Measurements from ENCODE around the gene SUN1. TPM values are rescaled to one million over a fixed set of nuclear protein-coding genes. Genes with fewer than 3 reads are reported as not detected.
A peak's percentile ranks its signal among the peaks of the same experiment; 100 is the strongest.

Gene SUN1
- total and polyA plus RNA-seq, 2 of the 8 experiments (the other 6 are each of a cell fraction or from before 2014, with no cell fraction given): 108 to 158 TPM

GRCh38 chr7:921581-922333 lies 89.5 kb downstream of the SUN1 start:
- Histone ChIP-seq H3K9me3 (ENCODE audit: insufficient read depth in 2 of 2, low read depth in 1 of 2, low read length in 1 of 2) (no peaks in the 10 kb centered on the region), H3K79me2 (ENCODE audit: control insufficient read depth in 1 of 2, insufficient read depth in 2 of 2, low read length in 2 of 2) (no peaks in the 10 kb centered on the region), H3K9ac (replicated peaks in 1 of 4; ENCODE audit: extremely low read depth in 1 of 4, low read depth in 3 of 4, low read length in 3 of 4) (no peak overlapping the region; a peak in 1 of 7 replicates), H3K4me1 (replicated peaks in 1 of 4; ENCODE audit: control insufficient read depth in 3 of 4, insufficient read depth in 4 of 4, low read length in 3 of 4) (peaks cover 0 to 8% (median 0%) of the 10 kb centered on the region in 4 experiments; a peak in 2 of 7 replicates), H3K18ac (ENCODE audit: extremely low read depth, low read length) (no peak overlapping the region), H4K91ac (replicated peaks; ENCODE audit: insufficient read length, low read length) (no peak overlapping the region), H3K4me2 (ENCODE audit: insufficient read depth in 1 of 2, low read depth in 2 of 2, low read length in 2 of 2) (no peak overlapping the region), H3K4ac (replicated peaks; ENCODE audit: insufficient read length, low read depth, low read length) (no peak overlapping the region), H2BK5ac (ENCODE audit: low read depth, low read length) (0 out of 2 replicates have a peak overlapping the region, but pooled peaks have one; percentile 9), H2BK120ac (replicated peaks; ENCODE audit: low read depth, low read length) (no peak overlapping the region), H2AFZ (ENCODE audit: low read length) (no peak overlapping the region), H2BK15ac (ENCODE audit: low read length) (no peak overlapping the region), H3K4me3 (ENCODE audit: extremely low read depth in 1 of 4, insufficient read depth in 2 of 4, low read depth in 3 of 4, low read length in 4 of 4) (no peak overlapping the region), H2AK5ac (ENCODE audit: low read depth, low read length) (no peak overlapping the region), H3K27ac (ENCODE audit: low read depth, low read length) (no peak overlapping the region), H4K8ac (ENCODE audit: extremely low read depth, insufficient read depth, low read length) (no peak overlapping the region; the same call in 1 of the 2 replicates), H4K20me1 (replicated peaks in 1 of 2; ENCODE audit: control insufficient read depth in 1 of 2, insufficient read depth in 2 of 2, low read length in 2 of 2) (no peaks in the 10 kb centered on the region), H3K56ac (replicated peaks; ENCODE audit: insufficient read length, low read depth, low read length) (no peak overlapping the region), H3K14ac (ENCODE audit: insufficient read length) (no peak overlapping the region), H3K36me3 (ENCODE audit: control insufficient read depth in 2 of 4, insufficient read depth in 4 of 4, low read length in 3 of 4) (no peaks in the 10 kb centered on the region), H3K23ac (ENCODE audit: insufficient read length) (no peak overlapping the region), H2BK12ac (ENCODE audit: low read depth, low read length) (no peak overlapping the region), H3K27me3 (replicated peaks in 1 of 4; ENCODE audit: control insufficient read depth in 3 of 4, extremely low read depth in 1 of 4, insufficient read depth in 3 of 4, low read length in 3 of 4) (no peaks in the 10 kb centered on the region), H3K79me1 (ENCODE audit: low read depth, low read length) (no peaks in the 10 kb centered on the region), H2BK20ac (ENCODE audit: low read length) (no peak overlapping the region), H3K23me2 (ENCODE audit: low read depth, low read length) (no peaks in the 10 kb centered on the region), H4K5ac (ENCODE audit: insufficient read length, low read depth, low read length) (no peak overlapping the region)
- no peak for FAIRE-seq
- DNase-seq (ENCODE audit: low read depth in 1 of 2, low spot score in 2 of 2): no peak
- CTCF ChIA-PET (ENCODE audit: partially characterized antibody): interaction anchor here (0.7 to 1.2 kb wide), 4 partner anchors 13 to 284 kb away, joined by 3 read pairs; no protein-coding TSS in a partner anchor
- POLR2A ChIA-PET (ENCODE audit: partially characterized antibody): interaction anchor here (1.8 kb wide), 1 partner anchor 9 kb away, joined by 8 read pairs; no protein-coding TSS in a partner anchor
- WGBS, 2 experiments (ENCODE audit: extremely low coverage in 1 of 2, insufficient coverage in 1 of 2, insufficient read length in 1 of 2, insufficient replicate concordance in 2 of 2, low coverage in 1 of 2, low lambda C conversion rate in 2 of 2, missing lambda C conversion rate in 1 of 2): 89% methylated on average over 31 of the region's 36 CpGs; no CpG with 5 or more reads in 1 of the 2 experiments
